UCSD-AML1 (cell line): ENCODE results near the gene ACTG1.

Experiments used
- DNase-seq: peaks from one replicate; lab custom pipeline; 2025; ENCODE audit not compliant: unreplicated experiment; lab: John Stamatoyannopoulos, UW

ACTG1 gene

GRCh38 chr17:81466564-81467472 lies 45.8 kb downstream of the ACTG1 start:
- DNase-seq = no peak

DNA sequence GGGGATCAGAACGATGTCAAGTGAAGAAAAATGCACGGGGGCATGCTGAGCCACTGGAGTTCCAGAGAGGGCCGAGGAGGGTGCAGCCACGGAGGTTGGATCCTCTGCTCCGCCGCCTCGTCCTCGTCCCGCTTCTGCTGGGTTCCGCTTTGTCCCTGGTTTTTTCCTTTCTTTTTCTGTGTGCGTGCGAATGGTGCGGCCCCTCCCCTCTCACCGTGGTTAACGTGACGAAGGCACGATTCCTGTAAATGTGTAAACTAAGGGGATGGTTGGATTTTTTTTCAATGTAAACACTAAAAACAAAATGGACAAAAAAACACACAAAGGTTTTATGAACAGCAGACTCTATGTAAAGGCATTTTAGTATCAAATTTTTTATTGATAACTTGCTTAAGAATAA lies 46.7 kb downstream of the ACTG1 start:
- DNase-seq = no peak

- DNase-seq = no peak
Measured at GRCh38 chr17:81464586-81464985, 48.0 kb downstream of the ACTG1 start.

GRCh38 chr17:81463506-81463905 lies 49.1 kb downstream of the ACTG1 start:
- no peak for DNase-seq

GRCh38 chr17:81462506-81463125 lies 50.0 kb downstream of the ACTG1 start:
- no peak for DNase-seq

- DNase-seq = no peak
Measured at GRCh38 chr17:81461607-81462500, 50.7 kb downstream of the ACTG1 start.

DNA sequence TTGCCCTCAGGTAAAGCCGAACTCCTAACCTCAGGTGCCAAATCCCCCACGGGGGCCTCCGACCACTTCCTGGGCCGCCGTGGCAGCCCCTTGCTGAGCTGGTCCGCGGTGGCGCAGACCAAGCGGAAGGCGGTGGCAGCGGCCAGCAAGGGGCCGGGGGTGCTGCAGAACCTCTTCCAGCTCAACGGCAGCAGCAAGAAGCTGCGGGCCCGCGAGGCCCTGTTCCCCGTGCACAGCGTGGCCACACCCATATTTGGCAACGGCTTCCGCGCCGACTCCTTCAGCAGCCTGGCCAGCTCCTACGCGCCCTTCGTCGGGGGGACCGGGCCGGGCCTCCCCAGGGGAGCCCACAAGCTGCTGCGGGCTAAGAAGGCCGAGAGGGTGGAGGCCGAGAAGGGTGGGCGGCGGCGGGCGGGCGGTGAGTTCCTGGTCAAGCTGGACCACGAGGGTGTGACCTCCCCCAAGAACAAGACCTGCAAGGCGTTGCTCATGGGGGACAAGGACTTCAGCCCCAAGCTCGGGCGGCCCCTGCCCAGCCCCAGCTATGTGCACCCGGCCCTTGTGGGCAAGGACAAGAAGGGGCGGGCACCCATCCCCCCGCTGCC lies 51.6 kb downstream of the ACTG1 start:
- DNase-seq = no peak
